ENCODE results near the gene PYGO2.

The PYGO2 gene, protein sequence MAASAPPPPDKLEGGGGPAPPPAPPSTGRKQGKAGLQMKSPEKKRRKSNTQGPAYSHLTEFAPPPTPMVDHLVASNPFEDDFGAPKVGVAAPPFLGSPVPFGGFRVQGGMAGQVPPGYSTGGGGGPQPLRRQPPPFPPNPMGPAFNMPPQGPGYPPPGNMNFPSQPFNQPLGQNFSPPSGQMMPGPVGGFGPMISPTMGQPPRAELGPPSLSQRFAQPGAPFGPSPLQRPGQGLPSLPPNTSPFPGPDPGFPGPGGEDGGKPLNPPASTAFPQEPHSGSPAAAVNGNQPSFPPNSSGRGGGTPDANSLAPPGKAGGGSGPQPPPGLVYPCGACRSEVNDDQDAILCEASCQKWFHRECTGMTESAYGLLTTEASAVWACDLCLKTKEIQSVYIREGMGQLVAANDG

DNA sequence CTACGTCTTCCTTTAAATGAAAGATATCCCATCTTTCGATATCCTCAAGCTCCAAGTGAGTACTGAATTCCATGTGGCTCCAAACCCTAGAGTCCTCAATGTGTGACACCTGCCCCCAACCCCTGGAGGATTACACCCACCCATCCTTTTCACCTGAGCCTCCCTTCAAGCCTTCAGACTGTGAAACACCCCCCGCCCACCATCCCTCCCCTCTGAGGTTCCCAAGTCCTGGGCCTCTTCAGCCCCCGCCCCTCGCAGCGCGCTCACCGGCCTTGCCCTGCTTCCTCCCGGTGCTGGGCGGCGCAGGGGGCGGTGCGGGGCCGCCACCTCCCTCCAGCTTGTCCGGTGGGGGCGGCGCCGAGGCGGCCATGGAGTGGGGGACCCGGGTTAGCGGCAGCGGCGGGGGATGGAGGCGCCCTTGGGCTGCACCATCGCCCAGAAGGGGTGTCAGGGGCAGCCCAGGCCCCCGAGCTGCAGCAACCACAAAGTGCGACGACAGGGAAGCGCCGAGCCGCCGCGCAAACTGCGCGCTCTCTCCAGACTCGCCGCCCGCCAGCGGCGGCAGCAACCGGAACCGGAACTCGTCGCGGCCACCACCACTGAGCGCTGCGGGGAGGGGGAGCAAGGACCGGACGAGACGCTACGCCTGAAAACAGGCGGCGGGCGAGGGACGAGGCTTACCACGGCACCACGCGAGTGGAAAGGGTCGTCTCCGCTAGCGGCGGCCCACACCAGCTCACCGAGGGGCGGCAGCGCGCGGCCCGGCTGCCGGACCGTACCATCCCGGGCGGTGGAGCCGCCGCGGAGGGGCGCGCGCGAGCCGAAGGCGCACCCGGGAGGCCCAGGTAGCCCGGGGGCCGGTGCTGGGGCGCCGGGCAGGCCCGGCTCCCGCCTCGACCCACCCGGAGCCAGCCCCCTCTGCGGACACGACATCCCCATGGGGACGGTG, at the start of gene PYGO2:
Gene PYGO2, minus strand, starts transcription at position 576 of the 949 bp plus-strand sequence. Its CDS starts 206 bp downstream, at position 370.
- DNase-seq: peak; percentile 74

GRCh38 chr1:155011004-155011416, 49.4 kb upstream of the PYGO2 start:
- DNase-seq: no peak

- DNase-seq: no peak
These were observed 48.8 kb upstream of the PYGO2 start for GRCh38 chr1:155010211-155010918.

DNA sequence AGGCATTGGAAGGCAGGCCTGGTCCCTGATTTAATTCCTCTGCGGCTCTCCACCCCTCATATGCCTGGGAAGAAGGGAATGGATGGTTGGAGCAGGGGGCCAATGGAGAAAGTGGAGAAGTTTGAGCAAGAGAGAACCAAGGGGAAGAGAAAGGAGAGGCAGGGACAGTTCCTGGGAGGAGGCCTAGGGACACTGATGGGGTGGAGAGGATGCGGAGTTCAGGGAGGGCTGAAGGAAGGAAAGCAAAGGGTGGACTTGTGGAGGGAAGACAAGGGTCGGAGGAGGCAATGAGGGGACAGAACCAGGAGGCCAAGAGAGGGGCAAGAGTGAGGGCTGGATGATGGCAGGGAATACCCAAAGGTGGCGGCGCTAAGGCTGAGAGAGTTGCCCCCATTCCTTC, 48.2 kb upstream of the PYGO2 start:
- DNase-seq: no peak

GRCh38 chr1:155009221-155009711, 47.7 kb upstream of the PYGO2 start:
- no peak for DNase-seq

GRCh38 chr1:155008015-155008941, 46.7 kb upstream of the PYGO2 start:
- no peak for DNase-seq

GRCh38 chr1:155007251-155007828, 45.8 kb upstream of the PYGO2 start:
- no peak for DNase-seq

DNA sequence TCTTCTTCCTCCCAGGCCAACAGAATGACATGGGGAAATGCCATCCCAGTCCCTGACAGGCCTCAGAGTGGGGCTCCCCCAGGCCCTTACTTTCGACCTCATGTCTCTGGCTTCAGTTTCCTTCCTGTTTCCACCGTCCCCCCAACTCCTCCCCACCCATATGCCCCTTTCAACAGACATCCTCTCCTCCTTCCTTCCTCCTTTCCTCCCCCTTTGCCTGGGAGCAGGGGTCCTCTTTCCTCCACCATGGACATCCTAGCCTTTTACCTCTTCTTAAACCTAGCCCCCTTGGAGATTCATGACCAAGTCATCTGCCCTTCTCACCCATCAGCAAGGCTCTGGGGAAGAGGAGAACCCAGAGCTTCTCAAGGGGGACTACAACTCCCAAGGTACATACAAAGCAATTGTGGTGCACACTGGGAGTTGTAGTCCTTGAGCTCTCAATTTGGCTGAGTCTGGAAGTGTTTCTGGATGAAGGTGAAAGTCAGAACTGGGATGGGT, 45.1 kb upstream of the PYGO2 start:
- no peak for DNase-seq

GRCh38 chr1:155005076-155006011, 43.8 kb upstream of the PYGO2 start:
- no peak for DNase-seq

GRCh38 chr1:155004352-155005075, 42.9 kb upstream of the PYGO2 start:
- DNase-seq: no peak

DNA sequence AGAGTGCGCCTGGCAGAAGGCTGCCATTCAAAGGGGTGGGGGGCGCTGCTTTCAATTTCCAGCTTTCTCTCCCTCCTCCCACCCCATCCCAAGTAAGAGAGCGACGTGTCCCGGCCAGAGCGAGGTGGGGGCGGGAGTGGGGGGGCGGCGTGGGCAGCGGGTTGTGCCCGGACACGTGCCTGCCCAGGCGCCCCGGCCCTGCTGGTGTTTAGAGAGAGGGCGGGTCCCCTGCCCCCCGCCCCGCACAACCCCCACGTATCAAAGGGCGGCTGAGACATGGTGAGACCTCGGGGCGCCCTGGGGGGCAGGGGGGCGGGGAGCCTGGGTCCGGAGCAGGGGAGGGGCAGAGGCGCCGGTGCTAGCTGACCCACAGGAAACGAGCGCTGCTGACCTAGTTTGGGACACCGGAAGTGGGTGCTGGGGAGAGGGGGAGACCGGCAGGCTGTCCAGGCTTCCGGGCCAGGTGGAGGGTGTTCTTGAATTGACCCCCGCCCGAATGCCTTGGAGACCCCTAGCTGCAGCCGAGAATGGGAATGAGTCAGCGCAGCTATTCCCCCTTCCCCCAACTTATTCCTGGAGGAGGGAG, 42.3 kb upstream of the PYGO2 start:
- DNase-seq: no peak

GRCh38 chr1:155003227-155003765, 41.7 kb upstream of the PYGO2 start:
- no peak for DNase-seq

DNA sequence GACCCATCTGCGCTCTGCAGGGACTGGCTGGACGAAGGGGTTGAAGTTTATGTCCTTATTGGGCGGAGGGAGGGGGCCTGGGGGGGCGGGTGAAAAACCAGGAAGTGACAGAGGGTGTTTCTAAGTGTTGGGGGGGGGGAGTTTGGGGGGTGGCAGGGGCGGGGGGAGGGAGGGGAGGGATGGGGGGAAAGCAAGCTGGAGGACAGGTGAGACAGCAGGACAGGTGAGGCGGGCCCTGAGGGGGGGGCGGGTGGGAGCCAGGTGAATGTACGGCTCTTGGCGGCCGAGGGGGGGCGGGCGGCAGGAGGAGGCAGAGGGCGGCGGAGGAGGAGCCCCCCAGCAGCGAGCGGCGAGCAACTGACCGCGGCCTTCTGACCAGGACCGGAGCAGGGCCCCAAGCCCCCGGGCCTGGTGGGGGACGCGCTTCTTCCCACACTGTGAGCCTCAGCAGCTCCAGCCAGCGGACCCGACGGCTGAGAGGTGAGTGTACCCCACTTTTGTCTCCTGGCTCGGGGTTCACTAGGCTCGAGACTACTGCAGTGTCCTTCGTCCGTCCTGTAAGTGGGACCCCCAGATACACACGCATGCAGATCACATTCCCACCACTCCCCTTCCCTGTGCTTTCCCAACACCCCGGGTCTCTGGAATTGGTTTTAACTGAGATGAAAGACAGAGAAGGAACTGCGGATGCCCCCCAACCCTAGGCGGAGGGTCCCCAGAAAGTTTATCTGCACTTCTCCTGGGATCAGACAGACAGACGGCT, 41.1 kb upstream of the PYGO2 start, which contains the start of gene ZBTB7B:
Gene ZBTB7B, plus strand, starts transcription at position 339 of the 763 bp plus-strand sequence. CDS start 11,859 bp downstream, outside the sequence.
- no peak for DNase-seq

DNA sequence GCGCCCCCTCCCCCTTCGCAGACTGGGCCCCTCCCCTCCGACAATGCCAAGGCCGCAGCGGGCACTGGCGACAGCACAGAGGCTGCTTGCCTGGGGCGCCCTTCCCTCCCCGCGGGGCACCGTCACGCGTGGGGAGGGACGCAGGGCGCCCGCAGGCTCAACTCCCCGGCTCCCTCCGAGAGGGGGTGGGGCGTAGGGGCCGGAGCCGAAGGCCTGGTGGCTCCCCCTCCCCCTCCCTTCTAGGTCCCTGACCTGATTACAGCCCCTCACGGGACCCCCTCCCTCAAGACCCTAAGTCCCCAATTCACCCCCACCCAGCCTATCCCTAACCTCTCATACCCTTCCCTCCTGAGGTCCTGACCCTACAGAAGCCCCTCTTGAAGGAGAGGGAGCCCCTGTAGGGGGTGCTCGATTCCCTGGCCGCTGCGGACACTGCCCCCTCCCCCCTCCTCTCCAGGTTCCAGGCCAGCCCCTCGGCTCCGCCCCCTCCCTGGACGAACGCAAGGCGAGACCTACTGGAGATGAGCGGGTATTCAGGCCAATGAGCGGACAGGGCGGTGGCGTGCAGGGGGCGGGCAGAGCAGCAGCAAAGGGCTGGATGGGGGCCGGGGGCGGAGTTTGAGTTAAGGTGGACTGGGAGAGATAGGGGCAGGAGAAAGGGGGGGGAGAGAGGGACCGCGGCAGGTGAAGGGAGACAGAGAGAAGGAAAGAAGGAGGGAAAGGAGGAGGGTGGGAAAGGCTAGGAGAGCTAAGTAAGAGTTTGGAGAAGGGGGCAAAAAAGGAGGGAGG, 40.3 kb upstream of the PYGO2 start:
- DNase-seq: peak; percentile 99

GRCh38 chr1:155001425-155001674, 39.8 kb upstream of the PYGO2 start:
- no peak for DNase-seq

DNA sequence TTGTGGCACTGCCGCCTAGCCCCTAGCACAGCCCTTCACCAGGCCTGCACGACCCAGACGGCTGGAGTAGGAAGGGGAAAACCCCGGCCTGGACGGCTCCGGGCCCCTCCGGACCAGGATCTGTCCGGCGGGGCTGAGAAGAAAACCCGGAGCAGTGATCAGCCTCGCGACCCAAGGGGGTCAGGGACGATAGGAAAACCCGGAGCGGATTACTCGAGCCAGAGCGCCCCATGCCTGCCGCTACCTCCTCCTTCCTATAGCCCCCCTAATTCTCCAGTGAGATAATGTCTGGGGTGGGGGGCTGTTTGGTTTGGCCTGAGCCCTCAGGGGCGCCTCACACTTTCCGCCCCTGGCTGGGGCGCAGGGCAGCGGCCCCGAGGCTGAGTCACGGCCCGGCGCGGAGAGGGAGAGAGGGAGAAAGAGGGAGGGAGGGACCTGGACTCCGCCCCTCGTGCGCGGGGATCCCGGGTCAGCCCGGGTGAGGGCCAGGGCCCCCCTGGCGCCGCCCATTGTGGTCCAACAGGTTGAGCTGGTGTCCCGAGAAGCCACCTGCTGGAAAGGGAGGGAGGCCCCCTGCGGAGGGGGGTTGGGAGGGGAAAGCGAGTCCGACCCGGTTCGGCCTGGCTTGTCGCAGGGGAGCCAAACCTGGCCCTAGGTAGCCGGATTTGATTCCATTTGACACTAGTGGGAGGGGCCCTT, 39.3 kb upstream of the PYGO2 start:
- DNase-seq: peak; percentile 95

GRCh38 chr1:155000411-155000725, 38.8 kb upstream of the PYGO2 start:
- no peak for DNase-seq
